OCI-LY7 (cell line): ENCODE measurements around the gene TSPO.

Experiments
- EZH2phosphoT487 ChIP-seq: fragments of 200-600 bp; sonication (generic); IDR thresholded peaks from 2 replicates; pipeline ENCODE4 v1.6.1; 2018; ENCODE audit warnings: low read depth, borderline replicate concordance, mild to moderate bottlenecking, mixed run types, antibody characterized with exemption, low read length, moderate library complexity, mixed read lengths
- TF ChIP-seq, protein P1 (sequence below): fragments of 200-600 bp; sonication (generic); conservative IDR thresholded peaks from 2 replicates; pipeline ENCODE4 v1.5.1; 2014; ENCODE audit warnings: mild to moderate bottlenecking, antibody characterized with exemption, low read length, moderate library complexity, mixed read lengths

DNA sequence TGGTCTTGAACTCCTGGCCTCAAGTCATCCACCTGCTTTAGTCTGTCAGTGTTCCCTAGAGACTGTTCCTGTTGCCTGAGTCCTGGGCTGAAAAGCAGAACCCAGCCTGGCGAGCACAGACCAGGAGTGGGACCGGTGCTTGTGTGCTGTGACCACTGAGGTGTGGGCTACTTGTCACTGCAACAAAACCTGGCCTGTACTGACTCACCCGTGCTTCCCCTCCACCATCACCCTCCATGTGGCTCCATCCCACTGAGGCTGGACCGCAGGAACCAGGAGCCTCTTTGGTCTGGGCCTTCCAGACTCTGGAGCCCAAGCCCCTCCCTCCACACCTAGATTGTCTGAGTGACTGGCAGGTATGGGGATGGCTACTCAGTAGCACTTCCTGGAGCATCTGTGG, 16.8 kb upstream of the TSPO start:
- TF ChIP-seq, protein P1, sequence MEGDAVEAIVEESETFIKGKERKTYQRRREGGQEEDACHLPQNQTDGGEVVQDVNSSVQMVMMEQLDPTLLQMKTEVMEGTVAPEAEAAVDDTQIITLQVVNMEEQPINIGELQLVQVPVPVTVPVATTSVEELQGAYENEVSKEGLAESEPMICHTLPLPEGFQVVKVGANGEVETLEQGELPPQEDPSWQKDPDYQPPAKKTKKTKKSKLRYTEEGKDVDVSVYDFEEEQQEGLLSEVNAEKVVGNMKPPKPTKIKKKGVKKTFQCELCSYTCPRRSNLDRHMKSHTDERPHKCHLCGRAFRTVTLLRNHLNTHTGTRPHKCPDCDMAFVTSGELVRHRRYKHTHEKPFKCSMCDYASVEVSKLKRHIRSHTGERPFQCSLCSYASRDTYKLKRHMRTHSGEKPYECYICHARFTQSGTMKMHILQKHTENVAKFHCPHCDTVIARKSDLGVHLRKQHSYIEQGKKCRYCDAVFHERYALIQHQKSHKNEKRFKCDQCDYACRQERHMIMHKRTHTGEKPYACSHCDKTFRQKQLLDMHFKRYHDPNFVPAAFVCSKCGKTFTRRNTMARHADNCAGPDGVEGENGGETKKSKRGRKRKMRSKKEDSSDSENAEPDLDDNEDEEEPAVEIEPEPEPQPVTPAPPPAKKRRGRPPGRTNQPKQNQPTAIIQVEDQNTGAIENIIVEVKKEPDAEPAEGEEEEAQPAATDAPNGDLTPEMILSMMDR, result no peak
- no peak for TF ChIP-seq EZH2phosphoT487
